ENCODE results near the gene TGFA.

- TF ChIP-seq CREB1 (IDR thresholded peaks at IDR 0.05; ENCODE audit: low read depth) (no peak), EP300 (IDR thresholded peaks at IDR 0.05; ENCODE audit: borderline replicate concordance) (no peak), RAD21 (IDR thresholded peaks at IDR 0.05; ENCODE audit: low read depth) (no peak), FOXM1 (IDR thresholded peaks at IDR 0.05; ENCODE audit: borderline replicate concordance, low read depth) (no peak), CEBPB (IDR thresholded peaks at IDR 0.05) (no peak), MAX (IDR thresholded peaks at IDR 0.05) (no peak), YY1 (IDR thresholded peaks at IDR 0.05; ENCODE audit: low read depth) (no peak), EGR1 (IDR thresholded peaks at IDR 0.05) (no peak), TAF1 (IDR thresholded peaks at IDR 0.05; ENCODE audit: low read depth) (no peak)
These were observed 15.8 kb downstream of the TGFA start for GRCh38 chr2:70537840-70538239.
